SK-N-SH (cell line): ENCODE data around the gene MYMX. TPM values are rescaled to one million over a fixed set of nuclear protein-coding genes. Genes with fewer than 3 reads are reported as not detected.

Experiments used
- CTCF ChIA-PET: fragments of 300-600, 350-600 bp; formaldehyde crosslinking; extraction: SDS; loops from one replicate; lab custom pipeline; 2021; lab: Yijun Ruan, JAX
- POLR2A ChIA-PET: fragments of 350-600 bp; sonication (Branson Sonifier 250); formaldehyde crosslinking; extraction: SDS; loops from one replicate; lab custom pipeline; 2020; ENCODE audit warnings: antibody characterized with exemption, inconsistent platforms; lab: Yijun Ruan, JAX
- DNase-seq: peaks from one replicate; pipeline ENCODE4 v3.0.0; 2012
- H2AFZ ChIP-seq: fragments of 200-600 bp; sonication (generic); 2 replicates; pipeline ENCODE4 v1.8.1; 2016; ENCODE audit warnings: antibody characterized with exemption, mild to moderate bottlenecking, low read depth
- H3F3A ChIP-seq: fragments of 200-600 bp; sonication (generic); replicated peaks from 2 replicates; pipeline ENCODE3; 2016; ENCODE audit warnings: antibody characterized with exemption, mild to moderate bottlenecking; ENCODE audit not compliant: insufficient read depth
- H3K27ac ChIP-seq, 2 experiments: fragments of 200-500 bp in 1 of 2; fragments of 200-600 bp in 1 of 2; sonication (Bioruptor generic) in 1 of 2; sonication (generic), shearing (Covaris generic) in 1 of 2; 2 replicates each; pipeline versions ENCODE4 v1.5.1 to v1.6.1; 2014 to 2016; ENCODE audit warnings: low read depth in 2 of 2, inconsistent platforms in 1 of 2, low read length in 1 of 2, mild to moderate bottlenecking in 1 of 2, mixed read lengths in 1 of 2
- H3K27me3 ChIP-seq: fragments of 200-600 bp; sonication (generic), shearing (Covaris generic); 2 replicates; pipeline ENCODE4 v1.6.1; 2016; ENCODE audit warnings: mixed run types; ENCODE audit not compliant: insufficient read depth
- H3K36me3 ChIP-seq, 2 experiments: fragments of 200-500 bp in 1 of 2; fragments of 200-600 bp in 1 of 2; sonication (Bioruptor generic) in 1 of 2; sonication (generic) in 1 of 2; replicated peaks in 1 of 2; 2 replicates each; pipeline versions ENCODE3 to v1.5.1; 2014 to 2016; ENCODE audit warnings: low read length in 1 of 2, mild to moderate bottlenecking in 1 of 2; ENCODE audit not compliant: insufficient read depth in 2 of 2, control insufficient read depth in 1 of 2
- H3K4me1 ChIP-seq, 2 experiments: fragments of 200-500 bp in 1 of 2; fragments of 200-600 bp in 1 of 2; sonication (Bioruptor generic) in 1 of 2; sonication (generic), shearing (Covaris generic) in 1 of 2; 2 replicates each; pipeline versions ENCODE4 v1.5.1 to v1.6.1; 2014 to 2016; ENCODE audit warnings: low read depth in 1 of 2, low read length in 1 of 2, mixed run types in 1 of 2; ENCODE audit not compliant: insufficient read depth in 2 of 2, control insufficient read depth in 1 of 2
- H3K4me2 ChIP-seq: fragments of 200-600 bp; sonication (generic), shearing (Covaris generic); 2 replicates; pipeline ENCODE4 v1.6.1; 2017; ENCODE audit warnings: mixed run types
- H3K4me3 ChIP-seq, 2 experiments: fragments of 200-500 bp in 1 of 2; fragments of 200-600 bp in 1 of 2; sonication (Bioruptor generic) in 1 of 2; sonication (generic), shearing (Covaris generic) in 1 of 2; 2 replicates each; pipeline versions ENCODE4 v1.5.1 to v1.8.1; 2014 to 2016; ENCODE audit warnings: low read depth in 2 of 2, inconsistent platforms in 1 of 2, low read length in 1 of 2, mild to moderate bottlenecking in 1 of 2, mixed read lengths in 1 of 2, moderate library complexity in 1 of 2
- H3K79me2 ChIP-seq: fragments of 200-600 bp; sonication (generic); 2 replicates; pipeline ENCODE4 v1.8.1; 2017; ENCODE audit warnings: mild to moderate bottlenecking; ENCODE audit not compliant: insufficient read depth
- H3K9ac ChIP-seq: fragments of 200-600 bp; sonication (generic); 2 replicates; pipeline ENCODE4 v1.6.1; 2017; ENCODE audit warnings: mixed run types
- H3K9me2 ChIP-seq: fragments of 200-600 bp; sonication (generic); 2 replicates; pipeline ENCODE4 v1.6.1; 2017; ENCODE audit warnings: mixed run types
- H3K9me3 ChIP-seq: fragments of 200-600 bp; sonication (generic); 2 replicates; pipeline ENCODE4 v1.6.1; 2017; ENCODE audit warnings: mixed run types, mild to moderate bottlenecking, moderate library complexity
- H4K20me1 ChIP-seq: fragments of 200-600 bp; sonication (generic); 2 replicates; pipeline ENCODE4 v1.6.1; 2017; ENCODE audit warnings: mild to moderate bottlenecking, mixed run types; ENCODE audit not compliant: insufficient read depth
- CHD2 ChIP-seq: fragments of 150-350 bp; IDR thresholded peaks from 2 replicates; pipeline ENCODE4 v1.6.1; 2018; ENCODE audit warnings: low read length; ENCODE audit not compliant: partially characterized antibody
- ELF1 ChIP-seq: IDR thresholded peaks from 2 replicates; pipeline ENCODE4 v1.4.0; 2012
- FOSL2 ChIP-seq: IDR thresholded peaks from 2 replicates; pipeline ENCODE4 v1.4.0; 2012; ENCODE audit warnings: low read depth, mild to moderate bottlenecking, moderate library complexity, borderline replicate concordance
- FOXM1 ChIP-seq: IDR thresholded peaks from 2 replicates; pipeline ENCODE4 v1.4.0; 2012; ENCODE audit warnings: low read depth, mild to moderate bottlenecking
- NFIC ChIP-seq: IDR thresholded peaks from 2 replicates; pipeline ENCODE4 v1.4.0; 2012; ENCODE audit warnings: borderline replicate concordance
- POLR2AphosphoS5 ChIP-seq: IDR thresholded peaks from 2 replicates; pipeline ENCODE4 v1.6.1; 2012; ENCODE audit warnings: low read depth, low read length
- RAD21 ChIP-seq: IDR thresholded peaks from 2 replicates; pipeline ENCODE4 v1.6.1; 2012; ENCODE audit warnings: mild to moderate bottlenecking, low read length
- RCOR1 ChIP-seq: fragments of 150-350 bp; IDR thresholded peaks from 2 replicates; pipeline ENCODE4 v1.6.1; 2017; ENCODE audit warnings: antibody characterized with exemption, low read length
- WGBS: methylation state at CpG from one replicate; pipeline ENCODE4 v1.1.6; 2017; ENCODE audit warnings: low lambda C conversion rate; 5-methylcytosine and 5-hydroxymethylcytosine counted together
- polyA plus RNA-seq, 3 experiments: library from polyadenylated mRNA; depleted of rRNA; stranded (reverse); fragments of >200 nt; gene quantifications; 2 replicates each; pipeline ENCODE4 v1.2.3, GENCODE V29; 2012
- TF ChIP-seq, protein P1 (sequence below): fragments of 150-350 bp; IDR thresholded peaks from 2 replicates; pipeline ENCODE4 v1.6.1; 2016; ENCODE audit warnings: mild to moderate bottlenecking, low read depth, low read length
- TF ChIP-seq, protein P2 (sequence below): IDR thresholded peaks from 2 replicates; pipeline ENCODE4 v1.6.1; 2012; ENCODE audit warnings: mild to moderate bottlenecking, low read depth, low read length, moderate library complexity
- TF ChIP-seq, protein P3 (sequence below): IDR thresholded peaks from 2 replicates; pipeline ENCODE4 v1.4.0; 2012; ENCODE audit warnings: low read depth, borderline replicate concordance
- TF ChIP-seq, protein P4 (sequence below): IDR thresholded peaks from 2 replicates; pipeline ENCODE4 v1.4.0; 2012; ENCODE audit warnings: low read depth, borderline replicate concordance

MYMX gene
- polyA plus RNA-seq, 1 of the 3 experiments (the other 2 are of a cell fraction) = not detected

DNA sequence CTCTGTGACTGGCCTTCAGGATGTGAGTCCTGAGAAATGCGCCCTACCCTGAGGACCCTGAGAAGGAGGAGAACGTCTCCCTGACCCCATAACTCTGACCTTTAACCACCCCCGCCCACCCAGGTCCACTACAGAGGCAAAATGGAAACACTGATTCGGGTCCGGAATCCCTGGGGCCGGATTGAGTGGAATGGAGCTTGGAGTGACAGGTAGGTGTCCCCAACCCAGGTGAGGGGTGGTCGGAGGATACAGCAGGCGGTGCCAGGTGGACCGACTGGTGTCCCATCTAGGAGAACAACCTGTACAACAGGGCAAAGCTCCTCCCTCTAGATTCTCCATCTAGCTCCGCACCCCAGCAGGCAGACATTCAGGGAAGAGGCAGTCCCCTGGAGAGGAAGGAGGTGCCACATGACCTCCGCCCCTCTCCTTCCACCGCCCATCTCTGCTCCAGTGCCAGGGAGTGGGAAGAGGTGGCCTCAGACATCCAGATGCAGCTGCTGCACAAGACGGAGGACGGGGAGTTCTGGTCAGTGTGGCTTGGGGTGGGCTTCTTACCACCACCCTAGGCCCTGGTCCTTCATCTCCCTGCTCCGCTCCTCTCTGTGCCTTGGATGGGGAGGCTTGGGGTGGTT lies 40.5 kb upstream of the MYMX start:
- Histone ChIP-seq H3K27ac (no peak overlapping the region), H4K20me1 (no peaks in the 10 kb centered on the region), H3K9me2 (no peaks in the 10 kb centered on the region)
- TF ChIP-seq, protein P1, sequence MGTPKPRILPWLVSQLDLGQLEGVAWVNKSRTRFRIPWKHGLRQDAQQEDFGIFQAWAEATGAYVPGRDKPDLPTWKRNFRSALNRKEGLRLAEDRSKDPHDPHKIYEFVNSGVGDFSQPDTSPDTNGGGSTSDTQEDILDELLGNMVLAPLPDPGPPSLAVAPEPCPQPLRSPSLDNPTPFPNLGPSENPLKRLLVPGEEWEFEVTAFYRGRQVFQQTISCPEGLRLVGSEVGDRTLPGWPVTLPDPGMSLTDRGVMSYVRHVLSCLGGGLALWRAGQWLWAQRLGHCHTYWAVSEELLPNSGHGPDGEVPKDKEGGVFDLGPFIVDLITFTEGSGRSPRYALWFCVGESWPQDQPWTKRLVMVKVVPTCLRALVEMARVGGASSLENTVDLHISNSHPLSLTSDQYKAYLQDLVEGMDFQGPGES = no peak
- TF ChIP-seq FOSL2 = no peak
- no peak for TF ChIP-seq FOXM1
- TF ChIP-seq NFIC = no peak
- TF ChIP-seq, protein P2, sequence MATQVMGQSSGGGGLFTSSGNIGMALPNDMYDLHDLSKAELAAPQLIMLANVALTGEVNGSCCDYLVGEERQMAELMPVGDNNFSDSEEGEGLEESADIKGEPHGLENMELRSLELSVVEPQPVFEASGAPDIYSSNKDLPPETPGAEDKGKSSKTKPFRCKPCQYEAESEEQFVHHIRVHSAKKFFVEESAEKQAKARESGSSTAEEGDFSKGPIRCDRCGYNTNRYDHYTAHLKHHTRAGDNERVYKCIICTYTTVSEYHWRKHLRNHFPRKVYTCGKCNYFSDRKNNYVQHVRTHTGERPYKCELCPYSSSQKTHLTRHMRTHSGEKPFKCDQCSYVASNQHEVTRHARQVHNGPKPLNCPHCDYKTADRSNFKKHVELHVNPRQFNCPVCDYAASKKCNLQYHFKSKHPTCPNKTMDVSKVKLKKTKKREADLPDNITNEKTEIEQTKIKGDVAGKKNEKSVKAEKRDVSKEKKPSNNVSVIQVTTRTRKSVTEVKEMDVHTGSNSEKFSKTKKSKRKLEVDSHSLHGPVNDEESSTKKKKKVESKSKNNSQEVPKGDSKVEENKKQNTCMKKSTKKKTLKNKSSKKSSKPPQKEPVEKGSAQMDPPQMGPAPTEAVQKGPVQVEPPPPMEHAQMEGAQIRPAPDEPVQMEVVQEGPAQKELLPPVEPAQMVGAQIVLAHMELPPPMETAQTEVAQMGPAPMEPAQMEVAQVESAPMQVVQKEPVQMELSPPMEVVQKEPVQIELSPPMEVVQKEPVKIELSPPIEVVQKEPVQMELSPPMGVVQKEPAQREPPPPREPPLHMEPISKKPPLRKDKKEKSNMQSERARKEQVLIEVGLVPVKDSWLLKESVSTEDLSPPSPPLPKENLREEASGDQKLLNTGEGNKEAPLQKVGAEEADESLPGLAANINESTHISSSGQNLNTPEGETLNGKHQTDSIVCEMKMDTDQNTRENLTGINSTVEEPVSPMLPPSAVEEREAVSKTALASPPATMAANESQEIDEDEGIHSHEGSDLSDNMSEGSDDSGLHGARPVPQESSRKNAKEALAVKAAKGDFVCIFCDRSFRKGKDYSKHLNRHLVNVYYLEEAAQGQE = no peak
- TF ChIP-seq RAD21 = no peak
- TF ChIP-seq RCOR1 = no peak
- TF ChIP-seq ELF1 = no peak
- TF ChIP-seq CHD2 = no peak
- TF ChIP-seq, protein P3, sequence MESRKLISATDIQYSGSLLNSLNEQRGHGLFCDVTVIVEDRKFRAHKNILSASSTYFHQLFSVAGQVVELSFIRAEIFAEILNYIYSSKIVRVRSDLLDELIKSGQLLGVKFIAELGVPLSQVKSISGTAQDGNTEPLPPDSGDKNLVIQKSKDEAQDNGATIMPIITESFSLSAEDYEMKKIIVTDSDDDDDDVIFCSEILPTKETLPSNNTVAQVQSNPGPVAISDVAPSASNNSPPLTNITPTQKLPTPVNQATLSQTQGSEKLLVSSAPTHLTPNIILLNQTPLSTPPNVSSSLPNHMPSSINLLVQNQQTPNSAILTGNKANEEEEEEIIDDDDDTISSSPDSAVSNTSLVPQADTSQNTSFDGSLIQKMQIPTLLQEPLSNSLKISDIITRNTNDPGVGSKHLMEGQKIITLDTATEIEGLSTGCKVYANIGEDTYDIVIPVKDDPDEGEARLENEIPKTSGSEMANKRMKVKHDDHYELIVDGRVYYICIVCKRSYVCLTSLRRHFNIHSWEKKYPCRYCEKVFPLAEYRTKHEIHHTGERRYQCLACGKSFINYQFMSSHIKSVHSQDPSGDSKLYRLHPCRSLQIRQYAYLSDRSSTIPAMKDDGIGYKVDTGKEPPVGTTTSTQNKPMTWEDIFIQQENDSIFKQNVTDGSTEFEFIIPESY = no peak
- TF ChIP-seq, protein P4, sequence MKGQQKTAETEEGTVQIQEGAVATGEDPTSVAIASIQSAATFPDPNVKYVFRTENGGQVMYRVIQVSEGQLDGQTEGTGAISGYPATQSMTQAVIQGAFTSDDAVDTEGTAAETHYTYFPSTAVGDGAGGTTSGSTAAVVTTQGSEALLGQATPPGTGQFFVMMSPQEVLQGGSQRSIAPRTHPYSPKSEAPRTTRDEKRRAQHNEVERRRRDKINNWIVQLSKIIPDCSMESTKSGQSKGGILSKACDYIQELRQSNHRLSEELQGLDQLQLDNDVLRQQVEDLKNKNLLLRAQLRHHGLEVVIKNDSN = no peak
- TF ChIP-seq POLR2AphosphoS5 = no peak
- TF ChIP-seq, all 33 proteins: peak for 0
- WGBS = 88% methylated on average over 11 of the region's 15 CpGs
- ChIA-PET CTCF (interaction anchor here (1.1 to 4.0 kb wide), 4 partner anchors 52 to 162 kb away, joined by 3 to 22 read pairs (median 5); no protein-coding TSS in a partner anchor), POLR2A (interaction anchor here (1.6 kb wide), 1 partner anchor 70 kb away, joined by 4 read pairs; no protein-coding TSS in a partner anchor)
- H3F3A ChIP-seq = peaks cover 14% of the 10 kb centered on the region
- H3K9me3 ChIP-seq = no peaks in the 10 kb centered on the region
- H3K79me2 ChIP-seq = no peaks in the 10 kb centered on the region
- H3K27me3 ChIP-seq = no peaks in the 10 kb centered on the region
- peaks cover 0 to 4% of the 10 kb centered on the region in 2 experiments; a peak in 2 of 4 replicates for H3K4me1 ChIP-seq
- no peak overlapping the region for H3K9ac ChIP-seq
- H3K4me3 ChIP-seq = no peak overlapping the region
- H3K4me2 ChIP-seq = no peak overlapping the region
- H2AFZ ChIP-seq = no peak overlapping the region
- DNase-seq = peak; percentile 3
- no peaks in the 10 kb centered on the region for H3K36me3 ChIP-seq
